DOHH2 (cell line): Measurements from ENCODE around the gene RIMS1.

Experiments used
- CTCF ChIP-seq: fragments of 200-600 bp; sonication (generic); IDR thresholded peaks from one replicate; pipeline ENCODE4 v1.5.1; 2014; ENCODE audit warnings: antibody characterized with exemption, mild to moderate bottlenecking, low read depth, low read length; ENCODE audit not compliant: poor library complexity, severe bottlenecking
- EZH2phosphoT487 ChIP-seq: fragments of 200-600 bp; sonication (generic); IDR thresholded peaks from 2 replicates; pipeline ENCODE4 v1.6.1; 2017; ENCODE audit warnings: borderline replicate concordance, mild to moderate bottlenecking, antibody characterized with exemption, low read length, moderate library complexity, mixed read lengths

DNA sequence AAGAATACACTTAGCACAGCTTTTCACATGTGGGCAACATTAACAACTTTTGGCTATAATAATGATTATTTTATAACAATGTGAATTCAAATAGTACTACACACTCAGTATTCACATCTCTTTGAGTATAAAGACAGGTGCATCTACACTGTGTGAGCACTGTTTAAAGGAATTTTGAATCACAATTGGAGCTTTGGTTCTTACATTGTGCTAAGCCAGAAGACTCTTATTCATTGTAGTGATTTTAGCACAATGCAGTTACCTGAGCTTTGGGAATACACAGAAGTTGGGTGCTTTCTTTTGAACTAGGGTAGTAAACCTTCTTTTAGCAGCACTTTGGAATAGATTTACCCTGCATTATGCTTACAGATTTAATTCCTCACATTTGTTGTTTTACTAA, 20.5 kb downstream of the RIMS1 start:
- TF ChIP-seq CTCF (no peak), EZH2phosphoT487 (no peak)
